ENCODE results near the gene APBB2. TPM values are rescaled to one million over a fixed set of nuclear protein-coding genes. Genes with fewer than 3 reads are reported as not detected.

Gene APBB2
- total RNA-seq, 3 donors from 2014 or later = 1.1 to 2.2 (median 1.2) TPM

- no peaks in the 10 kb centered on the region for H3K4me1 Mint-ChIP-seq (ENCODE audit: low read depth)
- peaks cover 3% of the 10 kb centered on the region for H3K27me3 Mint-ChIP-seq (ENCODE audit: low read depth)
- no peak for DNase-seq
- no peak overlapping the region for H3K4me3 Mint-ChIP-seq
- no peak for ATAC-seq
- no peaks in the 10 kb centered on the region for H3K36me3 Mint-ChIP-seq (ENCODE audit: insufficient read depth)
- no peaks in the 10 kb centered on the region for H3K9me3 Mint-ChIP-seq
These were observed 45.0 kb downstream of the APBB2 start for GRCh38 chr4:41169256-41169800.

GRCh38 chr4:41167191-41167590 lies 47.2 kb downstream of the APBB2 start:
- Mint-ChIP-seq H3K4me3 (no peak overlapping the region), H3K27me3 (ENCODE audit: low read depth) (no peaks in the 10 kb centered on the region), H3K4me1 (ENCODE audit: low read depth) (no peaks in the 10 kb centered on the region), H3K9me3 (no peaks in the 10 kb centered on the region), H3K36me3 (ENCODE audit: insufficient read depth) (no peaks in the 10 kb centered on the region)
- DNase-seq (no peak), ATAC-seq (no peak)

GRCh38 chr4:41164405-41164804 lies 49.9 kb downstream of the APBB2 start:
- H3K4me1 Mint-ChIP-seq (ENCODE audit: low read depth) = no peaks in the 10 kb centered on the region
- H3K4me3 Mint-ChIP-seq = no peak overlapping the region
- ATAC-seq = no peak
- no peaks in the 10 kb centered on the region for H3K9me3 Mint-ChIP-seq
- DNase-seq = no peak
- H3K27me3 Mint-ChIP-seq (ENCODE audit: low read depth) = peaks cover 7% of the 10 kb centered on the region
- H3K36me3 Mint-ChIP-seq (ENCODE audit: insufficient read depth) = no peaks in the 10 kb centered on the region

- H3K27me3 Mint-ChIP-seq (ENCODE audit: low read depth) = peaks cover 10% of the 10 kb centered on the region
- DNase-seq (no peak), ATAC-seq (no peak)
- H3K4me1 Mint-ChIP-seq (ENCODE audit: low read depth) = no peaks in the 10 kb centered on the region
- no peak overlapping the region for H3K4me3 Mint-ChIP-seq
- no peaks in the 10 kb centered on the region for H3K9me3 Mint-ChIP-seq
- H3K36me3 Mint-ChIP-seq (ENCODE audit: insufficient read depth) = no peaks in the 10 kb centered on the region
These were observed 53.0 kb downstream of the APBB2 start for GRCh38 chr4:41161355-41161754.

- Mint-ChIP-seq H3K36me3 (ENCODE audit: insufficient read depth) (no peaks in the 10 kb centered on the region), H3K4me3 (no peak overlapping the region), H3K27me3 (ENCODE audit: low read depth) (peaks cover 10% of the 10 kb centered on the region), H3K4me1 (ENCODE audit: low read depth) (no peaks in the 10 kb centered on the region), H3K9me3 (no peaks in the 10 kb centered on the region)
- ATAC-seq = no peak
- no peak for DNase-seq
These were observed 53.5 kb downstream of the APBB2 start for GRCh38 chr4:41160856-41161255.

- H3K4me1 Mint-ChIP-seq (ENCODE audit: low read depth) = no peaks in the 10 kb centered on the region
These were observed 54.1 kb downstream of the APBB2 start for GRCh38 chr4:41160012-41160789.

GRCh38 chr4:41158756-41159155 lies 55.6 kb downstream of the APBB2 start:
- no peak for DNase-seq
- ATAC-seq = no peak
- Mint-ChIP-seq H3K4me3 (no peak overlapping the region), H3K9me3 (no peaks in the 10 kb centered on the region), H3K4me1 (ENCODE audit: low read depth) (no peaks in the 10 kb centered on the region), H3K36me3 (ENCODE audit: insufficient read depth) (no peaks in the 10 kb centered on the region), H3K27me3 (ENCODE audit: low read depth) (peaks cover 10% of the 10 kb centered on the region)

More at GRCh38 chr4:41160012-41160789, 54.1 kb downstream of the APBB2 start:
- no peak for ATAC-seq
- Mint-ChIP-seq H3K27me3 (ENCODE audit: low read depth) (peaks cover 10% of the 10 kb centered on the region), H3K4me3 (no peak overlapping the region), H3K36me3 (ENCODE audit: insufficient read depth) (no peaks in the 10 kb centered on the region), H3K9me3 (no peaks in the 10 kb centered on the region)
- DNase-seq = no peak

- ATAC-seq (no peak), DNase-seq (no peak)
- Mint-ChIP-seq H3K27me3 (ENCODE audit: low read depth) (peaks cover 10% of the 10 kb centered on the region), H3K36me3 (ENCODE audit: insufficient read depth) (no peaks in the 10 kb centered on the region), H3K4me1 (ENCODE audit: low read depth) (no peaks in the 10 kb centered on the region), H3K9me3 (no peaks in the 10 kb centered on the region), H3K4me3 (no peak overlapping the region)
These were observed 56.1 kb downstream of the APBB2 start for GRCh38 chr4:41158274-41158673.

GRCh38 chr4:41157009-41157408 lies 57.3 kb downstream of the APBB2 start:
- DNase-seq (no peak), ATAC-seq (no peak)
- H3K36me3 Mint-ChIP-seq (ENCODE audit: insufficient read depth) = no peaks in the 10 kb centered on the region
- no peaks in the 10 kb centered on the region for H3K9me3 Mint-ChIP-seq
- no peaks in the 10 kb centered on the region for H3K4me1 Mint-ChIP-seq (ENCODE audit: low read depth)
- no peak overlapping the region for H3K4me3 Mint-ChIP-seq
- H3K27me3 Mint-ChIP-seq (ENCODE audit: low read depth) = peaks cover 10% of the 10 kb centered on the region

- Mint-ChIP-seq H3K4me3 (no peak overlapping the region), H3K36me3 (ENCODE audit: insufficient read depth) (no peaks in the 10 kb centered on the region), H3K4me1 (ENCODE audit: low read depth) (no peaks in the 10 kb centered on the region), H3K9me3 (no peaks in the 10 kb centered on the region), H3K27me3 (ENCODE audit: low read depth) (peaks cover 8% of the 10 kb centered on the region)
- DNase-seq = no peak
- ATAC-seq = no peak
These were observed 57.8 kb downstream of the APBB2 start for GRCh38 chr4:41156574-41156973.

- DNase-seq (no peak), ATAC-seq (no peak)
- Mint-ChIP-seq H3K9me3 (no peaks in the 10 kb centered on the region), H3K4me3 (no peak overlapping the region), H3K4me1 (ENCODE audit: low read depth) (no peaks in the 10 kb centered on the region), H3K27me3 (ENCODE audit: low read depth) (peaks cover 7% of the 10 kb centered on the region), H3K36me3 (ENCODE audit: insufficient read depth) (no peaks in the 10 kb centered on the region)
These were observed 59.0 kb downstream of the APBB2 start for GRCh38 chr4:41155194-41155830.

GRCh38 chr4:41154814-41155177 lies 59.5 kb downstream of the APBB2 start:
- no peak overlapping the region for H3K4me3 Mint-ChIP-seq
- H3K9me3 Mint-ChIP-seq = no peaks in the 10 kb centered on the region
- no peaks in the 10 kb centered on the region for H3K36me3 Mint-ChIP-seq (ENCODE audit: insufficient read depth)
- ATAC-seq (no peak), DNase-seq (no peak)
- no peaks in the 10 kb centered on the region for H3K4me1 Mint-ChIP-seq (ENCODE audit: low read depth)
- peaks cover 6% of the 10 kb centered on the region for H3K27me3 Mint-ChIP-seq (ENCODE audit: low read depth)

- H3K36me3 Mint-ChIP-seq (ENCODE audit: insufficient read depth) = no peaks in the 10 kb centered on the region
- H3K4me1 Mint-ChIP-seq (ENCODE audit: low read depth) = no peaks in the 10 kb centered on the region
- ATAC-seq (no peak), DNase-seq (no peak)
- H3K4me3 Mint-ChIP-seq = no peak overlapping the region
- peaks cover 6% of the 10 kb centered on the region for H3K27me3 Mint-ChIP-seq (ENCODE audit: low read depth)
- H3K9me3 Mint-ChIP-seq = no peaks in the 10 kb centered on the region
These were observed 60.1 kb downstream of the APBB2 start for GRCh38 chr4:41154010-41154813.

- Mint-ChIP-seq H3K36me3 (ENCODE audit: insufficient read depth) (no peaks in the 10 kb centered on the region), H3K27me3 (ENCODE audit: low read depth) (peaks cover 2% of the 10 kb centered on the region), H3K4me1 (ENCODE audit: low read depth) (no peaks in the 10 kb centered on the region), H3K9me3 (no peaks in the 10 kb centered on the region), H3K4me3 (no peak overlapping the region)
- DNase-seq = no peak
- ATAC-seq = no peak
These were observed 63.9 kb downstream of the APBB2 start for GRCh38 chr4:41150401-41150800.
